Measurements from ENCODE around the gene ARSK.
A peak's percentile ranks its signal among the peaks of the same experiment; 100 is the strongest.

Gene ARSK, protein sequence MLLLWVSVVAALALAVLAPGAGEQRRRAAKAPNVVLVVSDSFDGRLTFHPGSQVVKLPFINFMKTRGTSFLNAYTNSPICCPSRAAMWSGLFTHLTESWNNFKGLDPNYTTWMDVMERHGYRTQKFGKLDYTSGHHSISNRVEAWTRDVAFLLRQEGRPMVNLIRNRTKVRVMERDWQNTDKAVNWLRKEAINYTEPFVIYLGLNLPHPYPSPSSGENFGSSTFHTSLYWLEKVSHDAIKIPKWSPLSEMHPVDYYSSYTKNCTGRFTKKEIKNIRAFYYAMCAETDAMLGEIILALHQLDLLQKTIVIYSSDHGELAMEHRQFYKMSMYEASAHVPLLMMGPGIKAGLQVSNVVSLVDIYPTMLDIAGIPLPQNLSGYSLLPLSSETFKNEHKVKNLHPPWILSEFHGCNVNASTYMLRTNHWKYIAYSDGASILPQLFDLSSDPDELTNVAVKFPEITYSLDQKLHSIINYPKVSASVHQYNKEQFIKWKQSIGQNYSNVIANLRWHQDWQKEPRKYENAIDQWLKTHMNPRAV

DNA sequence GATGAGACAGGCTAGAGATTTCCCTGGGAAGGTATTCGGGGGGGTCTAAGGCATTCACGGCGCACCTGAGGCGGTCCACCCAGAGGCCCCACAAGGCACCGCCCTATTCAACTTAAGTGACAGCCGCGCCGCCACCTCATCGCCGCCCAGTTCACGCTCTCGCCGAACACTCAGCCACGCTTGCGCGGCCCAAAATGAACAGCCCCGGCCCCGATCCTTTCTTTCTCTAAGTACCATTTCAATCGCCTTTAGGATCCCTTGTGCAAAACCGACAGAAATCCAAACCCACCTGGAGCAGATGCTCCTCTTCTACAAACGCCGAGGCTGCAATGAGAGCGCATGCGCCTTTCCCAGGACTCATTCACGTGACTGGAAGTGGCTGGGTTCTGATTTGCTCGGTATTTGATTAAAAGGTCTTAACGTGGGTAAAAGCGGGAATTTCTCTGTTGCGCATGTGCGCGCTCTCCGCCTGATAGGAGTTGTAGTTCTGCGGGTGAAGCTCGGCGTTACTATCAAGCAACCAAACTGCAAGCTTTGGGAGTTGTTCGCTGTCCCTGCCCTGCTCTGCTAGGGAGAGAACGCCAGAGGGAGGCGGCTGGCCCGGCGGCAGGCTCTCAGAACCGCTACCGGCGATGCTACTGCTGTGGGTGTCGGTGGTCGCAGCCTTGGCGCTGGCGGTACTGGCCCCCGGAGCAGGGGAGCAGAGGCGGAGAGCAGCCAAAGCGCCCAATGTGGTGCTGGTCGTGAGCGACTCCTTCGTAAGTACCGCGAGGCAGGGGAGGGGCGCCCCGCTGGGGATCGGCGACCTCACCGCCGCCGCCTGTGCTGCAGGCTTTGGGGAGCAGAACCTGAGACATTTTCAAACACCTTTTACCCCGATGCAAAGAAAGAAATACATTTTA, at the start of gene ARSK, which contains the start of gene SKIC3:
Gene ARSK (plus strand): TSS at position 455 of the 902 bp plus-strand sequence. CDS start 178 bp downstream, at position 633.
Gene SKIC3 (minus strand): TSS at position 331 of the 902 bp plus-strand sequence. CDS start 7,827 bp downstream, outside the sequence.
- DNase-seq (ENCODE audit: low read depth in 2 of 2, low spot score in 1 of 2) = peak; percentile 71 to 85

DNA sequence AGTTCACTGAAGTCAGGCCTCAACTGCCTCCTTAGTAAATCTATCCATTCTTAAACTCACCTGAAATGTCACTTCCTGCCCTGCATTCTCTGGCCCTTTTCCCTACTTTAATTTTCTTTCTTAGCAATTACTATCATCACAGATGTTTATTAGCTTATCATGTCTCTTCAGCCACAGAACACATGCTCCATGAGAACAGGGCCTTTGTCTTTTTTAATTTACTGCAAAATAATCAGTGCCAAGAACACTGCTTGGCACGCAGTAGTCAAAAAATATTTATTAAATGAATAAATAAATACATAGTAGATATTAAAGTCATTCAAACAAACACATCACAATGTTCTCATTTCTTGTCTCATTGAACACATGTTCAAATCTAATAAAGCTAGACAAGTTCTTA, 46.4 kb upstream of the ARSK start:
- DNase-seq (ENCODE audit: low read depth in 2 of 2, low spot score in 1 of 2) = no peak

DNA sequence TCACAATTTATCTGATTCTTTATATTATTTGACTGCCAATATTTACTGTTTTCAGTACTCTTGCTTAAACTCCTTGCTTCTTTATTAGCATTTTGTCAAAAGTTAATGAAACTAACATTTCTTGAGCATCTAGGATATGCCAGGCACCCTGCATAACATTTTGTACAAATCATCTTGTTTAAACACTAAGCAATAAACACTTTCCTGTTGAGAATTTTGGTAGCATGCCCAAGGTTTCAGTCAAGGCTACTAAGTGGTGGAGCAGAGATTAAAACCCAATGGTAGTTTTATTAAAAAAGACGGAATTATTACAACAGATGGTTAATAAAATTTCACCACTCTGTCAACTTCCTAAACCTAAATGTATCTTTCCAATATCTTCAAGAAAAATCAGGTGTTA, 43.3 kb upstream of the ARSK start:
- DNase-seq (ENCODE audit: low read depth in 2 of 2, low spot score in 1 of 2) = no peak

DNA sequence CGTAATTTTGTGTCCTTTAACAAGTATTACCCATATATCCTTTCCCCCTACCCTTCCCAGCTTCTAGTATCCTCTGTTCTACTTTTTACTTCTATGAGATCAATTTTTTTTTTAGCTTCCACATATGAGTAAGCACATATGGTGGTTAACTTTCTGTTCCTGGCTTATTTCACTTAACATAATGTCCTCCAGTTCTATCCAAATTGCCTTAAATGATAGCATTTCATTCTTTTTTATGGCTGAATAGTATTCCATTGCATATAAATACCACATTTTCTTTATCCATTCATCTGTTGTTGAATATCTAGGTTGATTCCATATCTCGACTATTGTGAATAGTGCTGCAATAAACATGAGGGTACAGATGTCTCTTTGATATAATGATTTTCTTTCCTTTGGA, 36.5 kb upstream of the ARSK start:
- no peak for DNase-seq (ENCODE audit: low read depth in 2 of 2, low spot score in 1 of 2)

DNA sequence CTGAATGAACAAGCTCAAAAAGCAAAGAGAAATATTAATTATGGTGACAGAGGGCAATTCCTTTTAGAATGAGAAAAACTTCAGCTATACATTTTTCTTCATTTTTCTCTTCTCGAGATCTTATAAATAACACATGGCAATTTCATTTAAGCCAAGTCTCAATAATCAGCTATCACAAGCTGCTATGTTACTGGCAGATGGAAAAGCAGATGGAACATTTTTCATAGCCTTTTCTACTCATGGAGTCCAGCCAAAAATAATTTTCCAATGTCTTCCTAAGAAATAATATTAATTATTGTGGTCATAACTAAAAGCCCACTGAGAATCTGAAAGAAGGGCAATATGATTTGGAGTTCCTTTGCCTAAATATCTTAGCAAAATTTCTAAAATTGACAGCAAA, 35.8 kb upstream of the ARSK start:
- no peak for DNase-seq (ENCODE audit: low read depth in 2 of 2, low spot score in 1 of 2)

DNA sequence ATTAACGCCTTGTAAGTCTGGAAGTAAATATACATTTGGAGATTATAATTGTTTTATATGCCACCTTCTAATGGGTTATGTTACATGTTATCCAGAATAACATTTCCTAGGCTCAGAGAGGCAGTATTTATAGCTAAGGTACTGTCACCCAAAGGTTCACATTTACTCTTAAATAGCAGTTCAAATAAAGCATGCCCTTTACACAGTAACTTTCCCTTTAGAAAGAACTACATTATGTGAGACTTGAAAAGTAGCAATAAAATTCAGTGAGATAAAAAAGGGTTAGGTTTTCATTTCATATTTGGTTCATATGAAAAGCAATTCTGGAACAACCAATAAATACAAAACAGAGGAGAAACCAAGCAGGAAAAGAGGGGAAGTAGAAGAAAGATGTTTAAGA, 35.2 kb upstream of the ARSK start:
- DNase-seq (ENCODE audit: low read depth in 2 of 2, low spot score in 1 of 2) = no peak

DNA sequence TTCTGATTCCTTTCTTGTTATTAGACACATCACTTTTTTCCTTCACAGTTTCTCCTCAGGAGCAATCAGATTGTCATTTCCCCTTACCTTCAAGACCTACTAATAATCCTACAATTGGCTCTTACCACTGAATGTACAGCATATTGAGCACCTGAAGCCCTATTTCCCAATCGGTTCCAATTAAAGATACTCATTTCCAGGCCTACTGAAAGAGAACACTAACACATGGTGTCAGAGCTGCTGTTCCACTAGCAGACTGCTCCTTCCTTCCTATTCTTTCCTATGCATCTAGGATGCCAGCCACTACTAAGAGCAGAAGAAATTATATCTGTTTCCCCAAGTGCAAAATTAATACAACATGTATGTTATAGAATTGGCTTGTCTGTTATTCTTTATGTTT, 34.7 kb upstream of the ARSK start:
- DNase-seq (ENCODE audit: low read depth in 2 of 2, low spot score in 1 of 2) = no peak

DNA sequence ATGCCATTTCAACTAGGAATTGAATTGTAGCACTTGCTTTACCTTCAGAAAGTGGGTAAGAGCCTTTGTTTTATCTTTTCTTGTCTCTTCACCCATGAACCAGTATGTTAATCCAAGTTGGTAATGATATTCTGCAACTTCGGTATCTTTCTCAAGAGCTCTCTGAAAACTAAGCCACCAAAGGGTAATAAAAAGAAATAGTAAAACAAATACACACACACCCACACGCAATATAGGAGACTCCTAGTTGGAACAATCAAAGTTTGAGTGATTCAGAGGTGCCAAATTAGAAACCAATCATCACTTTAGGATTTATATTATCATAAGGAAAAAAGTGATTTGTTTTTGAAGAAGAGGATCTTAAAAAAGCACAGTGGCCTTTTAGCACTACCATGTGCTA, 30.5 kb upstream of the ARSK start:
- no peak for DNase-seq (ENCODE audit: low read depth in 2 of 2, low spot score in 1 of 2)

DNA sequence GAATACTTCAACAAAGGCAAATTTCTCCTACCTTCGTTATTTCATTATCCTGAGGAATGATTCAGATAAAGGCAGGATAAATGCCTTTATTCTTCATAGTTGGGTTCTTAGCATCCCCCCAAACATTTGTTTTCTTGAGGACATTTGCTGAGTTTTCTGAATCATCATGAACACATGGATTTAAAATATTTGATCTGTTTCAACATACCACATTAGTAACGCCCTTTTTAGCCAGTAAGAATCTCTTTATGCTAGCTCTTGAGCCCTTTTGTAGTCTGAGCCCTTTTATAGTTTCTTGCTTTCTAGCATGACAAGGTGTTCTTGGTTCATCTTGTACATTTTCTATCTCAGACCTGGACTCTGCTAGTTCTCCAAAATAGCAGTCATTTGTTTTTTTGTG, 28.0 kb upstream of the ARSK start:
- no peak for DNase-seq (ENCODE audit: low read depth in 2 of 2, low spot score in 1 of 2)

DNA sequence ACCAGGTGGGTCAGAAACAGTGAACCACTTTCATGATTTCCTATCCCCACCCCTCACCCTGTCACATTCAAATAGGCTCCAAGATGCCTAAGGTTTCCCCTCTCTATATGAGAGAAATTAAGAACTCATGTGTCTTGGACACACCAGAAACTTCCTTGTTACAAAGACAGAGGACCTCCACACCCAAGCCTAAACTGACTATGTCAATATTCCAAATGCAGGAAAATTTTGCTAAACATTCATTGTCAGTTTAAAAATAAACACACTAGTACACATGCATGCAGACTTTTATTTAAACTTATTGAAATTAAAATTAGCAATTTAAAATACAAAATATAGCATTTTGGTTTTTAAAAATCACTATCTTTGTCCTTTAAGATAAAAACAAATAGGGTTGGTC, 26.3 kb upstream of the ARSK start:
- no peak for DNase-seq (ENCODE audit: low read depth in 2 of 2, low spot score in 1 of 2)

DNA sequence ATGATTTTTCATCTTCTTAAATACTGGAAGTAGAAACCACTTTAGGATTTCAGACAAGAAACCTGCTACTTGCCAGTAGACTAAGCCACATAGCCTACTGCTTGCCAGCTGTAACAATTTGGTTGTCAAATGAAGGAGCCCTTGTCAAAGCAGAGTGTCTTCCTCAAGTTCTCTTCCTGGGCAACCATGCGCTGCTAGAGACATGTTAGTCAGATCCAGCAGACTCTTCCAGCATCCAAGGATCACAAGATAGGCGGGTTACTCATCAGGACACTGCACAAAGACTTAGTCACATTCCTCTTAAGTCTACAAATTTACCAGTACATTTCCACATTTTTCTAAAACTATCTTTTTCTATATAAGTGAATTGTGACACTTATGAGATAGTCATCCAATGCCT, 24.5 kb upstream of the ARSK start:
- DNase-seq (ENCODE audit: low read depth in 2 of 2, low spot score in 1 of 2) = no peak

DNA sequence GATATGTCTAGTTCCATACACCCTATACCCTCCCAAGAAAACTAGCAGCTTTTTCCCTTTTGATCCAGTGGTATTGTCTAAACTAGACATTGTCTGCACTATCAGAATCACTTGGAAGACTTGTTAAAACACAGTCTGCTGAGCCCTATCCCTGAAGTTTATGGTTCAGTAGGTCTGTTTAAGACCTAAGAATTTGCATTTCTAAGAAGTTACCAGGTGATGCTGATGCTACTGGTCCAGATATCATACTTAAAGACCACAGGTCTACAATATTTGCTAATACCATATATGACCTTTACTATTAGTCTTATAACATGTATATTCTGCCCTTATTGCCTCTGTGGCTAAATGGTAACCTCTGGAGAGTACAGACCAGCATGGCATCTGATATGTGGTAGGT, 23.4 kb upstream of the ARSK start:
- DNase-seq (ENCODE audit: low read depth in 2 of 2, low spot score in 1 of 2) = no peak

DNA sequence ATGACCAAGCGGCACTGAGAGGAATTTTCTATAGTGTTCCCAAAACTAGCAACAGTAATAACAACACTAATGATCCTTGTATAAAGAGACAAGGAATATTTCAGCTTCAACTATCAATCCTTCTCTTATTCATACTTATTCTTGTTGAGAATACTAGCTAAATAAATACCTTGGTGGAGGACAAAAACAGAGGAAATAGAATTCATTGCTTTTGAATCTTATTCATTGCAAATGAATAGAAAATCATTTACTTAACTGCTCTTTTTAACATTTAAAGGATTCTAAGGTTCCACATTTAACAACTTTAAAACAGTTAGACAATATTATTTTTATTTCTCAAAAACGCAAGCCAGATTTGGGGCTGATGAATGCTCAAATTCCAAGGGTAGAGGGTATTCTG, 22.5 kb upstream of the ARSK start:
- no peak for DNase-seq (ENCODE audit: low read depth in 2 of 2, low spot score in 1 of 2)

DNA sequence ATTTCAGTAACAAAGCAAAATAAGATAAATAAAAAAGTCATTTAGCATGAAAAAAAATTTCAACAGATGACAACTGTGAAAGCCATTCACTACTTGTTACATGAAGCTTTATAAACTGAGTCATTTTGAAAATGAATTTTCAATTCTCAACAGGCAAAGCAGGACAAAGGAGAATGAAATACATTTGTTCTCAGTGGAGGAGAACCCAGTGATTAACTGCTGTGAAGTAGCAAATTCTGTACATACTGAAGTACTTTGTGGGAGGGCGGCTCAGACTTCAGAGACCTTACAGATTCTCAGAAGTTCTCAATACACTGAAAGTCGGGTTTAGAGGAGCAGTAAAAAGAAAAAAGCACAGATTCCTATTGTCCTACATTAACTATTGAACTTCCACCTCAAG, 21.8 kb upstream of the ARSK start:
- no peak for DNase-seq (ENCODE audit: low read depth in 2 of 2, low spot score in 1 of 2)

DNA sequence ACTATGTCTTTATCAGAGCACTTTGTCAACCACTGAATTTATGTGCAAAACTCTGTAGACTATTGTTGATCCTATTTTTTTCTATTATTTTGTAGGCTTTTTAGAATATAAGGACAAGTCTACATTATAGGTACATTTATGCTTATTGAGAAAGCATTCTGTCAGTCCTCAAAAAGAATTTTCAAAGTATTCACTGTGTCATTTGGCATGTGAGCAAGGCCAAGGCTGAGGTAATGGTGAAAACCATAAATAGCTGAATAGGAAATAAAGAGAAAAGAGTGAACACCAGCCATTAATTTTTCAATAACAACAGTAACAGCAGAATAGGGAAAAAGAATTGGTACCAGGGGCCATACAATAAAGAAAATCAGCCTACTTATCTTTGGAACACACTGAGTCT, 21.1 kb upstream of the ARSK start:
- no peak for DNase-seq (ENCODE audit: low read depth in 2 of 2, low spot score in 1 of 2)

DNA sequence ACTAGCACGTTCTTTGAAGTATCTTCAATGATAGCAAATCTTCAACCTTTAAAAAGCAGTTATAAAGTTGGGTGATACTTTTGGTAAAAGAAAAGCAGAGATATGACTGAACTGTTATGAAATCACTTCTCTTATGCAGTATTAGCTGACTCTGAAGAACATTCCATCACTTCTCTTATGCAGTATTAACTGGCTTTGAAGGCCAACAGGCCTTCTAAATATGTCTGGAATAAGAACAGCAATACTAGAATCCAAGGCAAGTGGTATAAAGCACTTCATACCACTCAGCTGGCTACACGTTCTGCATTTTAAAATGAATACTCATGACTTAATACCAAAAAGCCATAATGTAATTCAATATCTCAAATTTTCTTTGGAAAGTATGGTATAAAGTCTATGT, 17.4 kb upstream of the ARSK start:
- DNase-seq (ENCODE audit: low read depth in 2 of 2, low spot score in 1 of 2) = no peak

DNA sequence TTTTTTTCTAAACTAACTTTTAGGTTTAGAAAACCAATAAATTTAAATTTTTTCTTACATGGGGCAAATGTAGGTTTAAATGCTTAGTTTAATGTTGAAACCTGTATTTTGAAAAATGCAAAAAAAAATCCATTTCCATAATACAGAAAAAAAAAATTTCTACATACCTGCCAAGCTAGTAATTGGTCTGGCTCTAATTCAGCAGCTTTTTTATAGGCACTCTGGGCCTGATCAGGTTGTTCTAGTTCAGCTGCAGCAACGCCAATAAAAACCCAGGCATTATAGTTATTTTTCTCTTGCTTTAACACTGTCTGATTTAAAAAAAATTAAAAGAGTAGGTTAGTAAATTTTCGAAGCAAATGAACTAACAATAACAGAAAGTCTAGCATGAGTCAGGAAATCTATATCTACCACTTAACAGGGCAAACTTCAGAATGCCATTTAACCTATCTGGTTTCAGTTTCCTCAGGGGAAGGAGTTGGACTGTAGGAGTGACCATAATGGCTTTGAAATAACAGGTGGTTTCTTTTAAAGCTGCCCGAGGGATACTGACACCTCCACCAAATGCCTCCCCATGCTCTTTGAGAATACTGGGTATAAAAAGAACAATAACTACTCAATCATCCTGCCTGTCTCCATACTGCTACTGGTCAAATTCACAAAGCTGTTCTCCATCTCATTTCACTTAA, 11.7 kb upstream of the ARSK start:
- DNase-seq (ENCODE audit: low read depth in 2 of 2, low spot score in 1 of 2) = no peak

DNA sequence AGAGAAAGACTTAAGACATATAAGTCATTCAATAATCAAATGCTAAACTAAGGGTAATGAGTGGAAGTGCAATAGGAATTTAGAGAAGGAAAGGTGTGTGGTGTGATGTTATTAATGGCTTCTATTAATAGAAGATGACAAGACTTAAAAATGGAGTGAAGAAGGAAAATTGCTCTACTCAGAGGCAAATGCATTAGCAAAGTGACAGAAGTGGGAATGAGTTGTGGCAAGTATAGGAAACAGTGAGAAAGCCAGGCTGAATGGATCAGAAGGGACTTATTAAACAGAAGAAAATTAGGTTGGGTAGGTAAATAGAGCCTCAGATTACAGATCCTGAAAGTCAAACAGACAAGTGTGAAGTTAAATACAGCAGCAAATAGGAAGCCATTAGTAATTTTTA, 5.9 kb upstream of the ARSK start:
- no peak for DNase-seq (ENCODE audit: low read depth in 2 of 2, low spot score in 1 of 2)

DNA sequence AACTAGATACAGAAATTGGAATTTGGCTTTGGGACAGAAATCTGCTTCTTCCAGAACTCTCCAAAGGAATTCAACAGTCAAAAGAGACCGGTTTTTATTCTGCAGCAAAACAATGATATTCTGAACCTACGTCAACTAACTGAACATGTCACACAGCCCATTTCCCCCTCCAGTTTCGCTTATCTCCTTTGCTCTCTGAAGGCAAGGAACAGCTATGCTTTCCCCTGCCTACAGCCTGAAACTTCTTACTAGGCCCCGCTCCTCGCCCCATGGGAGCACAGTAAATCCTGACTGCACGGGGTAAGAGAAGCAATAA, 612 bp upstream of the ARSK start:
- no peak for DNase-seq (ENCODE audit: low read depth in 2 of 2, low spot score in 1 of 2)

DNA sequence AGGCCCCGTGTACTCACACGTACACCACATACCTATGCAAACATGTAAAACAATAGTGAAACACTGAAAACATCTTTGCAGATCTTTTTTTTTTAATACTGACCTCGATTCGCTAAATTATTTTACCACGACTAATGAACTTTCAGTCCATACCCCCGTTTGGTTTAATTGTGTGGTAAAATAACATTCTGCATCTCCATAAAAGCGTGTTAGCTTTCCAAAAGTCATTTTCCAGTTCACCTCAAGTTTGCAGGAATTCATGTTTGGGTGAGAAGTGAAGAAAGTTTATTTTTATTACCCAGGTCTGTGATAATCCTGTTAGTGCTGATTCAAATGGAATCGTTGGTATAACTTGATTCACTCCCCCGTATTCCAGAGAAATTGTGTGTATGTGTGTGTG, 652 bp downstream of the ARSK start:
- no peak for DNase-seq (ENCODE audit: low read depth in 2 of 2, low spot score in 1 of 2)

DNA sequence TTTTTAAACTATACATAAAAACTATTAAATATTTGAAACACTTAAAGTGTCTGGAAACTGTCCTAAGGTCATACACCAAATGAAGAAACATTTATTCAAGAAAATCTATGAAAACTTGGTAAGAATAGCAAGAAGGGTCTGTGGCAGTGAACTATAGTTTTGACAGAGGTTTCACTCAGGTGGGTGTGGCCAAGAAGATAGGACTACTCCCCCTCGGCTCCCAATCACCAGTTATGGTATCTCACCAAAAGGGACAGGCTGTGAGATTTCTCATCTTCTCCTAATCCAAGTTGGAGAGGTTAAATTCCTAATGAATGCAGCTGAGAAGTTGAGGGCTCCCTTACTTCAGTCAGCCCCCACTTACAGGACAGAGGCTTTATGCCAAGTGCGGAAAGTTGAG, 2.9 kb downstream of the ARSK start:
- DNase-seq (ENCODE audit: low read depth in 2 of 2, low spot score in 1 of 2) = no peak

DNA sequence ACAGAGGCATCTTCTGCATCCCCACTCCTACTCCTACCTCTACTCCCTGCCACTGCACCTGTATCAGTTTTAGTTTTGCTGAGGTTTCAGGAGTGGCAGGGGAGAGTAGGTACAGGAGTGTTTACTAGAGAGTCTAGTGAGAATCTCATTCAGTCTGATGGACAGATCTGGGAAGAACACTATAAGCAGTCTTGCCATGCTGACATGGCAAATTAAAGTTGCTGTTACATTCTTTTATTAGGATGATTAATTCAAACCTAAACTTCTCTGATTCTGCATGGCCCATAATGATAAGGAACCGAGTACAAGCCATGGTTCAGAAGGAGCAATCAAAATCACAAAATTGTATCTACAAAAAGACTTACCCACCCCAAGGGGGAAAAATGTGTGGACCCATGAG, 7.4 kb downstream of the ARSK start:
- no peak for DNase-seq (ENCODE audit: low read depth in 2 of 2, low spot score in 1 of 2)
